ENCODE results near the gene RNF224.
A peak's percentile ranks its signal among the peaks of the same experiment; 100 is the strongest.
"Not testable (repeated sequence)": the region's sequence is repeated elsewhere in the genome, so short reads cannot be mapped to it uniquely, and the experiment has no call there.

Gene RNF224

GRCh38 chr9:137240841-137241489, 13.7 kb downstream of the RNF224 start, which contains the start of gene TUBB4B:
TSS of gene TUBB4B (plus strand) at chr9:137241287. CDS start at chr9:137241361, 74 bp downstream.
- DNase-seq (ENCODE audit: low read depth), result peak; percentile 100

- DNase-seq (ENCODE audit: low read depth), result no peak
Observed at GRCh38 chr9:137241490-137242268, 14.4 kb downstream of the RNF224 start.

- no peak for DNase-seq (ENCODE audit: low read depth)
Observed at GRCh38 chr9:137242269-137243203, 15.2 kb downstream of the RNF224 start.

- not testable (repeated sequence) for DNase-seq (ENCODE audit: low read depth)
Observed at GRCh38 chr9:137243266-137243625, 15.9 kb downstream of the RNF224 start.

- no peak for DNase-seq (ENCODE audit: low read depth)
Observed at GRCh38 chr9:137243626-137244485, 16.6 kb downstream of the RNF224 start.

GRCh38 chr9:137244486-137245449, 17.5 kb downstream of the RNF224 start:
- DNase-seq (ENCODE audit: low read depth), result no peak

- DNase-seq (ENCODE audit: low read depth), result no peak
Observed at GRCh38 chr9:137245450-137246421, 18.4 kb downstream of the RNF224 start.

GRCh38 chr9:137247135-137247915, 20.0 kb downstream of the RNF224 start:
- no peak for DNase-seq (ENCODE audit: low read depth)

- DNase-seq (ENCODE audit: low read depth), result no peak
Observed at GRCh38 chr9:137247916-137248175, 20.5 kb downstream of the RNF224 start.

- DNase-seq (ENCODE audit: low read depth), result no peak
Observed at GRCh38 chr9:137250329-137251193, 23.3 kb downstream of the RNF224 start.

GRCh38 chr9:137251194-137251461, 23.8 kb downstream of the RNF224 start, which contains the start of gene STPG3:
TSS of gene STPG3 (plus strand) at chr9:137251286. CDS start at chr9:137251287, 1 bp downstream.
- no peak for DNase-seq (ENCODE audit: low read depth)

GRCh38 chr9:137251490-137252268, 24.4 kb downstream of the RNF224 start:
- DNase-seq (ENCODE audit: low read depth), result no peak

- no peak for DNase-seq (ENCODE audit: low read depth)
Observed at GRCh38 chr9:137252555-137253506, 25.5 kb downstream of the RNF224 start.

GRCh38 chr9:137253717-137254623, 26.7 kb downstream of the RNF224 start:
- no peak for DNase-seq (ENCODE audit: low read depth)
